Stimulated activated CD4-positive, alpha-beta T cell treated with anti-CD3 and anti-CD28 coated beads, Interleukin-1b, Interleukin-23, amount 100 ng/mL, for 4 hours (primary cell): ENCODE data around the gene LIPM.

ENCODE experiments used
- DNase-seq, 2 donors: peaks; one replicate each; pipeline ENCODE4 v3.0.0-alpha.2; 2020; ENCODE audit warnings: low read depth in 2 of 2

Gene LIPM

DNA sequence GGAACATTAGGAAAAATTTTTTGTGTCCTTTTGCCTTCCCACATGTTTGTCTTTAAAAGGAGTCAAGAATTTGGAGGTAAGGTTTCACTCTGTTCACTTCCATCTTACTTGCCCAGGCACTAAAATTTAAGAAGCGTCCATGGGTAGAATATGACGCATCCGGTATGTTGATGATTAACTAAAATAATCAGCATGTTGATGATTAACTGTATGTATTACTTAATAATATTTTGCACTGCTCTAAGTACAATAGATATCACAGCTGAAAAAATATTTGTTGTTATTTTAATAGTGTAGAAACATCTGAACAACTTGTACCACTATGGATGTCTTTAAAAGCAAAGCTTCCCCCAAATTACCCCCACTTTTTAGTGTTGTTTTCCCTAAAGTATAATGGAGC, 37.6 kb downstream of the LIPM start:
- DNase-seq = no peak

DNA sequence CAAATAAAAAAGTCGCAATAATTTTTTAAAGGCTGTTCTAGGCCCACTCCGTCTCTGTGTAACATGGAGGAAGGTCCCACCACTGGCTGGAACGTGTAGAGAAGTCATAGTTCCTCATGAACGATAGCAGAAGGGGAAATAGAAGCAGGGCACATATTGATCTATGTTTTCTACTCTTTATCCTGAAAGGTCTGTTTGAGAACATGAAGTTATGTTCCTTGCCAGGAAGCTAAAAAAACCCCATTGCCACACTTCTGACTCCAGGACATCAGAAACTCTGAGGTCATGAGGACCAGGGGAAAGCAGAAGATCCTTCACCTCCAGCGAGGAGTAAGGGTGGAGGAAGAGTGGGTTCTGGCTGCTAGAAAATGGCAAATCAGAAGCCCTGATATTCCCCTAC, 38.4 kb downstream of the LIPM start:
- no peak for DNase-seq

DNA sequence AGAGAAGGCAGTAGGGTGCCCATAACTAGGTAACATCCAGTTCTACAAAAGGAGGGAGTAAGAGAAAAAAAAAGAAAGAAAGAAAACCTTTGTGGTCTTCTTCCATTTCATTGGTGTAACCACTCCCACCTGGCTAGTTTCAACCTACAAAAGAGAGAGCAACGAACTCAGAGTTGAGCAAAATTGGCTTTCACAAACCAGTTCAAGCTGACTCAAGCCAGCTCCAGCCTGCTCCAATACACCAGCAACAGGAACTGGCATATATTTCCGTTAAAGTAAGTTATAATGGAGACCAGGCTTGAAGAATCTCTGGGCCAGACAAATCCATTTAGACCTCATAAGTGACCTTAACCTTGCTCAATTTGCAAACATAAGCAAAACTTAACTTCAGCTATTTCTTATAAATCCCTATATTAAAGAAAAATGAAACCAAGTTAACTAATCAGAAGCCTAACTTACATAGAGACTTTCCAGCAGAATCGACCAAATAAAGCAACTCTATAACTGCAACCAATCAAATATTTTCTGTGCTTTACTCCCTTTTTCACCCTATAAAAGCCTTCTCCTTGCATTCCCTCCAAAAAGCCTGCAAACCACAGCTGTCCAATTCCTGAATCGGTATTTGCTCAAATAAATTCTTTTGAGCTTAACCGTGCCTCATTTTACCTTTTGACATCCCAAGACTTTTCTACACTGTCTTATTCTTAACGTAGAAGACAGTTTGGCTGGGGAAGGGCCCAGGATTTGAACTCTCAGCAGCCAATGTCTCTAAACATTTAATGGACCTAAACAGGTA, 39.0 kb downstream of the LIPM start:
- DNase-seq = no peak

GRCh38 chr10:88843171-88843570, 40.6 kb downstream of the LIPM start:
- DNase-seq = no peak

DNA sequence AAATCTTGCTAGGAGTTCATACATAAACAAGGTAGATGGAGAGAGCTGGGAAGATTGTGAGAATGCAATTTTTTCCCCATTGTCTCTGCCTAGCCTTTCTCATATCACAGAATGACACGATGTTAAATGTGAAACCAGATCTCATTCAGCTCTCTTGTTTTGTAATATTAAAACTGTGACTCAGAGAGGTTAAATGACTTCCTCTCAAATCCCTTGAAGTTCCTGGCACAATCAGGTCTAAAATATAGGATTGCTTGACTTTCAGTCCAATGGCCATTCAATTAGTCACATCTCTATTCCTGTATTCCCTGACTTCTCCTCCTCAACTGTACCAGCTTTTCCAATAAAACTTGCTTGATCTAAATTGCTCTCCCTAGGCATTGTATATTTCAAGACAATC, 46.0 kb downstream of the LIPM start:
- no peak for DNase-seq

- DNase-seq = no peak
Observed at GRCh38 chr10:88849234-88849633, 46.7 kb downstream of the LIPM start.

GRCh38 chr10:88850712-88851111, 48.2 kb downstream of the LIPM start:
- DNase-seq = no peak

GRCh38 chr10:88851706-88852105, 49.2 kb downstream of the LIPM start, which contains the start of gene ANKRD22:
Gene ANKRD22 (minus strand): TSS chr10:88851844. CDS start chr10:88851607, 237 bp downstream.
- no peak for DNase-seq

DNA sequence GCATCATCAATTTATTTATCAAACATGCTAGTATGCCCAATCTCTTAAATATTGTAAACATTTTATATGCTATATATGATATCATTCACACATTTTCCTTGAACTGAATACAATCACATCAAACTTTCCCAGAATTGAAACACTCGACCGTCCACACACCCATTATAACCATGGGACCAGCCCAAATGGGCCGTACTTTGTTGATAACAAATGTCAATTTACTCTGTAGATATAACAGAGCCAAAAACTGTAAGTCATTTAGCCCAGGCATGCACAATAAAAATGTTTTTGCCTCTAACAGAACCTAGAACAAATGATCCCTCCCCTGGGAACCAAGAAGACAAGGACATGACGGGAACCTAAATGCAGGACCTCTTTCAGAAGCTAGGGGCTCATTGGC, 49.8 kb downstream of the LIPM start:
- DNase-seq = no peak

GRCh38 chr10:88853155-88853881, 50.8 kb downstream of the LIPM start:
- DNase-seq = no peak

GRCh38 chr10:88854684-88855083, 52.2 kb downstream of the LIPM start:
- no peak for DNase-seq

DNA sequence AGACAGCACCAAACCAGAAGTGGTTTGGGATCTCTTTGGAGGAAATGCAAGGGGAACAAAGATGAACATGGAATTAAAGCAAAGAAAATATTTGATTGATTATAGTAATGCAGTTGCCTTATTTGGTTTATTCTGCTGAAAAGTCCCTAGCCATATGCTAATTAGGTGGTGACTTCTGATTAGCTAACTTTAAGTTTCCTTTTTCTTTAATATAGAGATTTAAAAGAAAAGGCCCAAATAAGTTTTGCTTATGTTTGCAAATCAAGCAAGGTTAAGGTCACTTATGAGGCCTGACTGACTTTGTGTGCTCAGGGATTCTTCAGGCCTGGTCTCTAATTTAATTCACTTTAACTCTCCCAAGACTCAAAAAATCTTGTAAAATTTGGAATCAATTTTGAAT, 55.3 kb downstream of the LIPM start:
- DNase-seq = no peak

DNA sequence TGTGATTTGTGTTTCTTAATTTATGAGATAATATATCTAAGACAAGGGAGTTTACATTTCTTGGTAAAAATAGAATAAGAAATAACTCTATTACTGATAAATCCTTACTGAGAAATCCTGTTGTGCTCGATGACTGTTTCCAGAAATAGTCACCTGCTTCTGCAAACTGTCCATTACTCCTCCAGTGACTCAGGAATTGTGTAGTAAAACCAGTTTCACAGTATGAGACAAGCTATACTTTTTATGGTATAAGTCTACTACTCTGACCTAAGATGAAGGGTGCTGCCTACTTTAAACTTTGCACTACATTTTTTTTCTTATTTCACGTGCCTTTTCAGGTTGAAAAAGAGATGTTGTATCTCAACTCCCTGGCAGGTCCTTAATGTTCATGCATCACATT, 56.0 kb downstream of the LIPM start:
- no peak for DNase-seq

DNA sequence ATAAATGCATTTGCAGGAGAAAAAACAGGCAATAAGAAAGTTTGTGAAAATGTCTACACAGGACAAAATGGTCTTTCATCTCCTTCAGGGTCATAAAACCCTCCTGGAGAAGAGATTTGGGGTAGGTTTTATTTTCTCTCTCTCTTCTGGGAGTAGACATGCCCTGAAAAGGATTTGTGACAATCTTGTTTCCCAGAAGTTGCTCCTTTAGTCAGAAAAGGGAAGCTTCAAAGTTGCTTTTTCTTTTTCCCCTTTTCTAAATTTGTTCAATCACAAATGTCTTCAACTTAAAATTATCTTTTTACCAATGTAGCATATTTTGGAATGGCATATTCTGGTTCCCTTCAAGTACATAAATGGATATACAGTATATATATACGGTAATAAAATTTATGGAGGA, 58.5 kb downstream of the LIPM start:
- DNase-seq = no peak

DNA sequence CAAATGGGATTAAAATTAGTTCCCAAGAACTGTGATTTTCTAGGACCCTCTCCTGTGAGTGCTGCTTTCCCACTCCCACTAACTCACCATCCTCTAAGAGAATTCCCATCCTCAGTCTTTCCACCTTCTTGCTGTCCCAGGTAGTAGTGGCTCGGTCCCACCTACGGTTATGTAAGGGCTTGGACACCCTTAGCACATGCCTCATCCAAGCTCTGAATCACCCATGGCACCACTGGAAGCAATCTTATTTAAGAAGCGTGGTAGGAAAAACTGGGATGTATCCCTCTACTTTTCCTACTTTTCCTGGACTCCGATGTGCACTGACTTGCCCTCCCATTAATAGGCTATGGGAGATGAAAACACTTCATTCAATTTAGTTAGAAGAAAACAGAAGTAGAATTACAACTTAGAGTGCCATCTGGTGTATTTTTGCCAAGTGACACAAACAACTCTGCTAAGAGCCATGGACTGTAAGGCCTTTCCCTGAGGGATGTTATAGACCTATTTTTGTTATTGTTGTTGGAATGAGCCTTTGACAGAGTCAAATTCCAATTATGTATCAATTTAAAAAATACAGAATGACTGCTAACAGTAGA, 62.8 kb downstream of the LIPM start:
- DNase-seq = no peak

- DNase-seq = no peak
Observed at GRCh38 chr10:88866454-88866853, 63.9 kb downstream of the LIPM start.

GRCh38 chr10:88870089-88870488, 67.6 kb downstream of the LIPM start:
- DNase-seq = no peak
